ENCODE measurements around the gene GRP. TPM values are rescaled to one million over a fixed set of nuclear protein-coding genes. Genes with fewer than 3 reads are reported as not detected.

GRP gene
- not detected in 2 replicates for total RNA-seq

DNA sequence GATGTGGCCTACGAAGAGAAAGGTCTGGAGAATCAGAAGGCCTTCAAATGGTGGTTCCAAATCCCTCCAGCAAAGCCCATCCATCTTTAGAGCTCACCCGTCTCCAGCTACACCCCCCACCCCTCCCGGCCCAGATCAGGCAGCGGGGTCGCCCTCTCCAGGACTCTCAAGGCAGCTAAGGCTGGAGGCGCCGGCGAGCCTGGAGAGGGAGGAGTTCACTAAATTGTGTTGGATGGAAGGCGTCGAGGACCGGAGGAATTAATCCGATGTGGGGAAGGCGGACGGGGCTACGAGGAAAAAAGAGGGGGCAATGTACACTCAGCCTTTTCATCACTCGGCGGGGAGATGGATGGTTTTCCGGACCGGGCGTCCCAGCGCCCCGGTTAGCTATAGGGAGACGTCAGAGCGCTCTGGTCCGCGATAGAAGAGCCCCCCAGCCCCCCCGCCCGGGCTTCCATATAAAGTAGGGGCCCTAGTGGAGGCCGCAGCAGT lies at the start of gene GRP:
Gene GRP (plus strand): TSS at position 487 of the 492 bp plus-strand sequence. CDS start 108 bp downstream, outside the sequence.
- no peaks in the 10 kb centered on the region for H3K36me3 ChIP-seq (ENCODE audit: control insufficient read depth, insufficient read depth, low read length)
- no peak within 1 kb of the TSS for H3K4me3 ChIP-seq (ENCODE audit: low read depth, low read length)
- FAIRE-seq (no peak), DNase-seq (ENCODE audit: low read depth) (no peak)
- H3K27me3 ChIP-seq (ENCODE audit: control insufficient read depth, insufficient read depth, low read length) = peaks cover 34% of the 10 kb centered on the region
- TF ChIP-seq, protein P1, sequence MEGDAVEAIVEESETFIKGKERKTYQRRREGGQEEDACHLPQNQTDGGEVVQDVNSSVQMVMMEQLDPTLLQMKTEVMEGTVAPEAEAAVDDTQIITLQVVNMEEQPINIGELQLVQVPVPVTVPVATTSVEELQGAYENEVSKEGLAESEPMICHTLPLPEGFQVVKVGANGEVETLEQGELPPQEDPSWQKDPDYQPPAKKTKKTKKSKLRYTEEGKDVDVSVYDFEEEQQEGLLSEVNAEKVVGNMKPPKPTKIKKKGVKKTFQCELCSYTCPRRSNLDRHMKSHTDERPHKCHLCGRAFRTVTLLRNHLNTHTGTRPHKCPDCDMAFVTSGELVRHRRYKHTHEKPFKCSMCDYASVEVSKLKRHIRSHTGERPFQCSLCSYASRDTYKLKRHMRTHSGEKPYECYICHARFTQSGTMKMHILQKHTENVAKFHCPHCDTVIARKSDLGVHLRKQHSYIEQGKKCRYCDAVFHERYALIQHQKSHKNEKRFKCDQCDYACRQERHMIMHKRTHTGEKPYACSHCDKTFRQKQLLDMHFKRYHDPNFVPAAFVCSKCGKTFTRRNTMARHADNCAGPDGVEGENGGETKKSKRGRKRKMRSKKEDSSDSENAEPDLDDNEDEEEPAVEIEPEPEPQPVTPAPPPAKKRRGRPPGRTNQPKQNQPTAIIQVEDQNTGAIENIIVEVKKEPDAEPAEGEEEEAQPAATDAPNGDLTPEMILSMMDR (IDR thresholded peaks at IDR 0.05; ENCODE audit: insufficient read depth, low read length, severe bottlenecking) = no peak

DNA sequence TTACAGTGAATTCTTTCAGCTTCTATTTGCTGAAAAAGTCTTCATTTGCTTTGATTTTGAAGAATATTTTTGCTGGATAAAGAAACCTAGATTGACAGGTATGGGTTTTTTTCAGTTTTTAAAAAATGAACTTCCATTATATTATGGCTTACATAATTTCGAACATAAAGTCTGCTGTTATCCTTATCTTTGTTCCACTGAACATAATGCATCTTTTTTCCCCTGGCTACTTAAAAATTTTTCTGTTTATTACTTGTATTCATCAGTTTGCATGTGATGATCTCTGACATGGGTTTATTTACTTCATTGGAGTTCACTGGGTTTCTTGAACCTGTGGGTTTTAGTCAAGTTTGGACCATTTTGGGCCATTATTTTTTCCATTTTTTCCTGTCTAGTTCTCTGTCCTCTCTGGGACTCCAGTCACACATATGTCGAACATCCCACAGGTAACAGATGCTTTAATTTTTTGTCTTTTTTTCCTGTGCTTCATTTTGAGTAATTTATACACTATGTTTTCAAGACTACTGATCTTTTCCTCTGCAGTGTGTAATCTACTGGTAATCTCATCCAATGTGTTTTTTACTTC lies 47.2 kb upstream of the GRP start:
- DNase-seq (ENCODE audit: low read depth) = no peak
- FAIRE-seq = no peak
- Histone ChIP-seq H3K27me3 (ENCODE audit: control insufficient read depth, insufficient read depth, low read length) (no peaks in the 10 kb centered on the region), H3K36me3 (ENCODE audit: control insufficient read depth, insufficient read depth, low read length) (no peaks in the 10 kb centered on the region), H3K4me3 (ENCODE audit: low read depth, low read length) (no peak overlapping the region)
- TF ChIP-seq, protein P1 (IDR thresholded peaks at IDR 0.05; ENCODE audit: insufficient read depth, low read length, severe bottlenecking) = no peak

DNA sequence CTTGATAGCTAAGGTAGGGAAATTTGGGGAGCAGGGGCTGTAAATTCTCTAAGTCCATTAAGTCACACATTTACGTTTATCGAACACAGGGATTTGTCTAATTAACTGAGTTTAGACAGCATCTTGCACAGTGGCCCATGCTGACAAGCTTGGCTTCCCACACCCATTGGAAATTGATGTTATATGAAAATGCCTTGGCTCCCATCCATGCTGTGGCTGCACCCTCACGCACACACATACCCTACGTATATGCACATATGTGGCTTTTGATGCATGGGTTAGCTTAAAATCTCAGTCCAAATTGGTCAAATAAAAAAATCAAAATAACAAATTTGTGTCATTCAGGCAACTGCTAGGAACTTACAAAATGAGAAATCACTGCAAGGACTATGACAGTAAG lies 42.5 kb upstream of the GRP start:
- FAIRE-seq = no peak
- H3K27me3 ChIP-seq (ENCODE audit: control insufficient read depth, insufficient read depth, low read length) = no peaks in the 10 kb centered on the region
- no peaks in the 10 kb centered on the region for H3K36me3 ChIP-seq (ENCODE audit: control insufficient read depth, insufficient read depth, low read length)
- TF ChIP-seq, protein P1 (IDR thresholded peaks at IDR 0.05; ENCODE audit: insufficient read depth, low read length, severe bottlenecking) = no peak
- DNase-seq (ENCODE audit: low read depth) = no peak
- no peak overlapping the region for H3K4me3 ChIP-seq (ENCODE audit: low read depth, low read length)

DNA sequence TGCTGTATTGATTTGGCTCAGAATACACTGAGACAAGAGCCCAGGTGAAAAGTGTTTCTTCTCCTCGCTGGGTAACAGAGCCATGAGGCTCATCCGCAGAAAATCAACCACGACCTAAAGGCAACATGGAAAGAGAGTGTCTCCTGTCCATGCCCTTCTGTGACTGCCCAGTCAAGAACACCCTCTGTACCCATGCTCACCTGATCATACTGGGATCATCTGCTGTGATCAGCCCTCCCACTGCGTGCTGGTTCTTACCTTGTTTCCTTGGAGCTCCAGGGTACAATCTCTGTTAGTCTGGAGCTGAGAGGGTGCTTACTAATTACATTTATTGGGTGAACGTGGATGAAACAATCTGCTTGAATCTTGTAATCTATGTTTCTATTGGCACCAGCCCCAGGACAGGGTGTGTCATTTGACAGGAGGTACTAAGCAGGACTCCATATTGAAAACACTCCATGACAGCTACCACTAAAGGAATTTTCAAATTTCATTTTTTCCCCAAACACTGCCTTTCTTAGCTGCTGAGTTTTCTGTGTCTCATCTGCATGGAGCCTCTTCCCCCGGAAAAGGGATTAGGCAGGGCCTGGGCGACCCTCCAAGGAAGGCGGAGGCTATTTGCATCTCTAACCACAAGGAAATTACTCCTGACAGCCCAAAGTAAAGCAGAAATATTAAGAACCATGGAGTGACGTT lies 39.7 kb upstream of the GRP start:
- Histone ChIP-seq H3K27me3 (ENCODE audit: control insufficient read depth, insufficient read depth, low read length) (no peaks in the 10 kb centered on the region), H3K4me3 (ENCODE audit: low read depth, low read length) (no peak overlapping the region), H3K36me3 (ENCODE audit: control insufficient read depth, insufficient read depth, low read length) (no peaks in the 10 kb centered on the region)
- no peak for DNase-seq (ENCODE audit: low read depth)
- TF ChIP-seq, protein P1 (IDR thresholded peaks at IDR 0.05; ENCODE audit: insufficient read depth, low read length, severe bottlenecking) = no peak
- FAIRE-seq = no peak

DNA sequence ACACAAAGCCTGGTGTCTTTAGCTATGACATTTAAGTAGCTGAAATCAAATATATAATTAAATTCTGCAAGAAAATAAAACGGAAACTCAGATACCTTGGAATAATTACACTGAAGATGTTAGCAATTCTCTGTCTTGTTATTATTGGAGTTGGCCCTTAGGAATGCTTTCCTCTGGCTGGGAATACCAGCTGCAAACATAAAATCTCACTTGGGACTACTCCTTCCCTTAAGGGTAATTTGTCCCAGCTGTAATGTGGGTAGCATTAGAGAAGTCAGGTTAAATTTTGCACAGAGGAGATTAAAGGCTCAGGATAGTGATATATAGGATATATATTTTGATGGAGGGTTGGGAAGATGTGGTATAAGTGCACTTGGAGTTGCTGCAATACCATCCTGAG lies 37.3 kb upstream of the GRP start:
- Histone ChIP-seq H3K27me3 (ENCODE audit: control insufficient read depth, insufficient read depth, low read length) (no peaks in the 10 kb centered on the region), H3K36me3 (ENCODE audit: control insufficient read depth, insufficient read depth, low read length) (no peaks in the 10 kb centered on the region), H3K4me3 (ENCODE audit: low read depth, low read length) (no peak overlapping the region)
- FAIRE-seq (no peak), DNase-seq (ENCODE audit: low read depth) (no peak)
- TF ChIP-seq, protein P1 (IDR thresholded peaks at IDR 0.05; ENCODE audit: insufficient read depth, low read length, severe bottlenecking) = no peak
